Ishikawa (cell line): ENCODE measurements around the gene TMEM147.

Source experiments
- CREB1 ChIP-seq: IDR thresholded peaks from 2 replicates; pipeline ENCODE4 v1.6.1; 2012; ENCODE audit warnings: low read depth
- EP300 ChIP-seq: IDR thresholded peaks from 2 replicates; pipeline ENCODE4 v1.6.1; 2012; ENCODE audit warnings: borderline replicate concordance
- NFIC ChIP-seq: IDR thresholded peaks from 2 replicates; pipeline ENCODE4 v1.6.1; 2012
- RAD21 ChIP-seq: IDR thresholded peaks from 2 replicates; pipeline ENCODE4 v1.6.1; 2012; ENCODE audit warnings: low read depth
- TAF1 ChIP-seq: IDR thresholded peaks from 2 replicates; pipeline ENCODE4 v1.6.1; 2012; ENCODE audit warnings: low read depth, mild to moderate bottlenecking
- TEAD4 ChIP-seq: IDR thresholded peaks from 2 replicates; pipeline ENCODE4 v1.6.1; 2012
- TF ChIP-seq, protein P1 (sequence below): IDR thresholded peaks from 2 replicates; pipeline ENCODE4 v1.6.1; 2012; ENCODE audit warnings: low read depth, mild to moderate bottlenecking

DNA sequence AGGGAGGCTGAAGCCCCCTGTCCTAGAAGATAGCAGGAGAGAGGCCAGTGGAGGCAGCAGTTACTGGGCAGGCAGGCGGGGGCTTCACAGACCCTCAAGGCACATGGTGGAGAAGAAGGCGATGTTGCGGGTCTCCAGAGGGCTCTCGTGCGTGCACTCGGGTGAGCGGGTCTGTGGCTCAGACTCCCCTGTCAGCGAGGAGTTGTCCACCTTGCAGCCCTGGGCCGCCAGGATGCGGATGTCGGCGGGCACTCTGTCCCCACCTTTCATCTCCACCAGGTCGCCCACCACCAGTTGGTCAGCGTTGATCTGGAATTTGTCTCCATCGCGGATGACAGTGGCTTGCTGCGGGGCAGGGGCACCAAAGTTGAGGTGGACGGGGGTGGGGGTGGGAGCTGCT, 14.8 kb downstream of the TMEM147 start:
- TF ChIP-seq, protein P1, sequence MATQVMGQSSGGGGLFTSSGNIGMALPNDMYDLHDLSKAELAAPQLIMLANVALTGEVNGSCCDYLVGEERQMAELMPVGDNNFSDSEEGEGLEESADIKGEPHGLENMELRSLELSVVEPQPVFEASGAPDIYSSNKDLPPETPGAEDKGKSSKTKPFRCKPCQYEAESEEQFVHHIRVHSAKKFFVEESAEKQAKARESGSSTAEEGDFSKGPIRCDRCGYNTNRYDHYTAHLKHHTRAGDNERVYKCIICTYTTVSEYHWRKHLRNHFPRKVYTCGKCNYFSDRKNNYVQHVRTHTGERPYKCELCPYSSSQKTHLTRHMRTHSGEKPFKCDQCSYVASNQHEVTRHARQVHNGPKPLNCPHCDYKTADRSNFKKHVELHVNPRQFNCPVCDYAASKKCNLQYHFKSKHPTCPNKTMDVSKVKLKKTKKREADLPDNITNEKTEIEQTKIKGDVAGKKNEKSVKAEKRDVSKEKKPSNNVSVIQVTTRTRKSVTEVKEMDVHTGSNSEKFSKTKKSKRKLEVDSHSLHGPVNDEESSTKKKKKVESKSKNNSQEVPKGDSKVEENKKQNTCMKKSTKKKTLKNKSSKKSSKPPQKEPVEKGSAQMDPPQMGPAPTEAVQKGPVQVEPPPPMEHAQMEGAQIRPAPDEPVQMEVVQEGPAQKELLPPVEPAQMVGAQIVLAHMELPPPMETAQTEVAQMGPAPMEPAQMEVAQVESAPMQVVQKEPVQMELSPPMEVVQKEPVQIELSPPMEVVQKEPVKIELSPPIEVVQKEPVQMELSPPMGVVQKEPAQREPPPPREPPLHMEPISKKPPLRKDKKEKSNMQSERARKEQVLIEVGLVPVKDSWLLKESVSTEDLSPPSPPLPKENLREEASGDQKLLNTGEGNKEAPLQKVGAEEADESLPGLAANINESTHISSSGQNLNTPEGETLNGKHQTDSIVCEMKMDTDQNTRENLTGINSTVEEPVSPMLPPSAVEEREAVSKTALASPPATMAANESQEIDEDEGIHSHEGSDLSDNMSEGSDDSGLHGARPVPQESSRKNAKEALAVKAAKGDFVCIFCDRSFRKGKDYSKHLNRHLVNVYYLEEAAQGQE: no peak
- TF ChIP-seq TEAD4 (no peak), NFIC (no peak), TAF1 (no peak), EP300 (no peak), RAD21 (no peak), CREB1 (no peak)
